WERI-Rb-1 (cell line): Measurements from ENCODE around the gene TMEM232.

ENCODE experiments used
- DNase-seq: peaks from one replicate; pipeline ENCODE4 v3.0.0-alpha.2; 2020
- H3K27ac ChIP-seq: fragments of 250-450 bp; sonication (Bioruptor Pico); 2 replicates; pipeline ENCODE4 v1.5.1; 2020; ENCODE audit warnings: mild to moderate bottlenecking, moderate library complexity
- H3K27me3 ChIP-seq: fragments of 250-450 bp; sonication (Bioruptor Pico); 2 replicates; pipeline ENCODE4 v1.5.1; 2021; ENCODE audit warnings: mild to moderate bottlenecking, low read depth, moderate library complexity; ENCODE audit not compliant: insufficient read depth, severe bottlenecking
- H3K36me3 ChIP-seq: fragments of 250-450 bp; sonication (Bioruptor Pico); 2 replicates; pipeline ENCODE4 v1.5.1; 2020; ENCODE audit warnings: mild to moderate bottlenecking, moderate library complexity
- H3K4me3 ChIP-seq: 2 replicates; pipeline ENCODE4 v1.5.1; 2011; ENCODE audit warnings: low read depth, mild to moderate bottlenecking, control low read depth, low read length
- H3K9me3 ChIP-seq: fragments of 250-450 bp; sonication (Bioruptor Pico); 2 replicates; pipeline ENCODE4 v1.5.1; 2021; ENCODE audit warnings: mild to moderate bottlenecking, moderate library complexity; ENCODE audit not compliant: severe bottlenecking
- CTCF ChIP-seq: IDR thresholded peaks from 2 replicates; pipeline ENCODE4 v1.5.1; 2011; ENCODE audit warnings: low read depth, mild to moderate bottlenecking, control low read depth, inconsistent platforms, low read length

Gene TMEM232

GRCh38 chr5:110572729-110573128, 153.7 kb downstream of the TMEM232 start:
- no peaks in the 10 kb centered on the region for H3K27me3 ChIP-seq

GRCh38 chr5:110562191-110562590, 164.3 kb downstream of the TMEM232 start:
- H3K27ac ChIP-seq = no peak overlapping the region
- H3K27me3 ChIP-seq = no peaks in the 10 kb centered on the region
- no peak for TF ChIP-seq CTCF
- H3K9me3 ChIP-seq = no peaks in the 10 kb centered on the region
- DNase-seq = no peak
- no peaks in the 10 kb centered on the region for H3K36me3 ChIP-seq
- H3K4me3 ChIP-seq = no peak overlapping the region

More at GRCh38 chr5:110572729-110573128, 153.7 kb downstream of the TMEM232 start:
- Histone ChIP-seq H3K4me3 (no peak overlapping the region), H3K27ac (no peak overlapping the region), H3K9me3 (no peaks in the 10 kb centered on the region), H3K36me3 (no peaks in the 10 kb centered on the region)
- no peak for DNase-seq
- TF ChIP-seq CTCF = no peak

GRCh38 chr5:110561510-110561909, 165.0 kb downstream of the TMEM232 start:
- Histone ChIP-seq H3K9me3 (no peaks in the 10 kb centered on the region), H3K36me3 (no peaks in the 10 kb centered on the region), H3K27ac (no peak overlapping the region), H3K27me3 (no peaks in the 10 kb centered on the region), H3K4me3 (no peak overlapping the region)
- DNase-seq = no peak
- TF ChIP-seq CTCF = no peak

GRCh38 chr5:110549301-110549700, 177.2 kb downstream of the TMEM232 start:
- Histone ChIP-seq H3K27ac (no peak overlapping the region), H3K27me3 (no peaks in the 10 kb centered on the region), H3K4me3 (no peak overlapping the region), H3K9me3 (no peaks in the 10 kb centered on the region), H3K36me3 (no peaks in the 10 kb centered on the region)
- no peak for DNase-seq
- no peak for TF ChIP-seq CTCF

- Histone ChIP-seq H3K36me3 (no peaks in the 10 kb centered on the region), H3K27ac (no peak overlapping the region), H3K4me3 (no peak overlapping the region), H3K9me3 (no peaks in the 10 kb centered on the region), H3K27me3 (no peaks in the 10 kb centered on the region)
- TF ChIP-seq CTCF = no peak
- DNase-seq = no peak
These were observed 178.3 kb downstream of the TMEM232 start for GRCh38 chr5:110548171-110548570.

- Histone ChIP-seq H3K27me3 (no peaks in the 10 kb centered on the region), H3K9me3 (no peaks in the 10 kb centered on the region), H3K36me3 (no peaks in the 10 kb centered on the region), H3K4me3 (no peak overlapping the region), H3K27ac (no peak overlapping the region)
- DNase-seq = no peak
- TF ChIP-seq CTCF = no peak
These were observed 179.0 kb downstream of the TMEM232 start for GRCh38 chr5:110547495-110547894.
